C4-2B (cell line): Measurements from ENCODE around the gene NAA16.

Experiments used
- CTCF ChIP-seq: fragments of 450-650 bp; conservative IDR thresholded peaks from 2 replicates; pipeline ENCODE4 v1.5.1; 2017; ENCODE audit warnings: mild to moderate bottlenecking
- ZFX ChIP-seq: fragments of 450-650 bp; IDR thresholded peaks from 2 replicates; pipeline ENCODE4 v1.6.1; 2017

GRCh38 chr13:41345914-41346589 lies 35.0 kb downstream of the NAA16 start:
- TF ChIP-seq CTCF (no peak), ZFX (no peak)
